Lower leg skin (tissue), 4 donors: ENCODE measurements around the gene FFAR2. TPM values are rescaled to one million over a fixed set of nuclear protein-coding genes. Genes with fewer than 3 reads are reported as not detected.

ENCODE experiments used
- DNase-seq, 2 donors: peaks; one replicate each; pipeline ENCODE4 v3.0.0-alpha.2; 2019; ENCODE audit warnings: low spot score in 2 of 2
- H3K4me3 ChIP-seq: fragments of 200-600 bp; sonication (generic); 2 replicates; pipeline ENCODE4 v1.5.1; 2017; ENCODE audit warnings: mild to moderate bottlenecking, low read depth; ENCODE audit not compliant: poor library complexity, severe bottlenecking
- CTCF ChIP-seq, 3 donors: fragments of 450-650 bp; IDR thresholded peaks; one replicate each; pipeline ENCODE4 v1.5.1; 2016; ENCODE audit warnings: antibody characterized with exemption in 3 of 3, mild to moderate bottlenecking in 3 of 3, moderate library complexity in 2 of 3
- POLR2A ChIP-seq, 2 donors: fragments of 450-650 bp; IDR thresholded peaks; one replicate each; pipeline ENCODE4 v1.6.1; 2016 to 2017; ENCODE audit warnings: antibody characterized with exemption in 2 of 2, mild to moderate bottlenecking in 1 of 2, moderate library complexity in 1 of 2
- WGBS, 2 donors: methylation state at CpG; one replicate each; pipeline ENCODE4 v1.1.5; 2018; 5-methylcytosine and 5-hydroxymethylcytosine counted together
- intact Hi-C: fragments of 100-400 bp; cut with DNase I; formaldehyde crosslinking; loops from one replicate; pipeline ENCODE4 v1.15.0; 2023; ENCODE audit warnings: low total_unique reads
- total RNA-seq, 4 donors: library from RNA; depleted of rRNA; stranded (reverse); fragments of >200 nt; gene quantifications; one replicate each; pipeline ENCODE4 v1.1.0, GENCODE V29; 2016

The FFAR2 gene
- total RNA-seq, 4 donors from 2014 or later = 0.49 to 1.1 (median 0.55) TPM; not detected in 1

GRCh38 chr19:35488677-35489076 is 40.6 kb downstream of the FFAR2 start:
- DNase-seq = no peak
- TF ChIP-seq POLR2A (IDR thresholded peaks at IDR 0.05) (no peak), CTCF (IDR thresholded peaks at IDR 0.05) (no peak)
- no peak overlapping the region for H3K4me3 ChIP-seq
- intact Hi-C loops = no loop called here
- 84 to 86% methylated on average over 16 of the region's 16 CpGs for WGBS, 2 donors

DNA sequence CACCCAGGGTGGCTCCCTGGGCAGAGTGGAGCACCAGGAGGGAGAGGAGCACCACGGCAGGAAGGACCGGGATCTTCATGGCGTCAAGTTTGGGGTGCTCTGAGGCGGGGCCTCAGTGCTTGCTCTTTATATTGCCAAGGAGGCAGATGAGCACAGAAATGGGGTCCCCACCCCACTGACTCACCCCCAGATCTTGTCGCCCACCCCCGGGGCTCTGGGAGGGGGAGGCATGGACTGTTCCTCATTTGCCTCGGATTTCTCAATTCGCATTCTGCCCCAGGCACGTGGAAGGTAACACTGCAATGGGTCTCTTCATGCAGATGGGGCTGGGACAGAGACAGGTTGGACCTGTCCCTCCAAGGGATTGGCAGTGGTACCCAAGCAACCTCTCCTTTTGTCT is 42.3 kb downstream of the FFAR2 start, which contains the start of gene KRTDAP:
Gene KRTDAP (minus strand): TSS at position 101 of the 400 bp plus-strand sequence. CDS start 22 bp downstream, at position 79.
- H3K4me3 ChIP-seq = no peak within 1 kb of the TSS
- WGBS, 2 donors = 42 to 48% methylated on average over 9 of the region's 9 CpGs
- intact Hi-C loops = loop anchor here (10.0 kb wide), 1 partner anchor 136 kb away; the partner anchor contains the start of gene FFAR3
- TF ChIP-seq CTCF (IDR thresholded peaks at IDR 0.05) (no peak), POLR2A (IDR thresholded peaks at IDR 0.05) (no peak)
- no peak for DNase-seq

DNA sequence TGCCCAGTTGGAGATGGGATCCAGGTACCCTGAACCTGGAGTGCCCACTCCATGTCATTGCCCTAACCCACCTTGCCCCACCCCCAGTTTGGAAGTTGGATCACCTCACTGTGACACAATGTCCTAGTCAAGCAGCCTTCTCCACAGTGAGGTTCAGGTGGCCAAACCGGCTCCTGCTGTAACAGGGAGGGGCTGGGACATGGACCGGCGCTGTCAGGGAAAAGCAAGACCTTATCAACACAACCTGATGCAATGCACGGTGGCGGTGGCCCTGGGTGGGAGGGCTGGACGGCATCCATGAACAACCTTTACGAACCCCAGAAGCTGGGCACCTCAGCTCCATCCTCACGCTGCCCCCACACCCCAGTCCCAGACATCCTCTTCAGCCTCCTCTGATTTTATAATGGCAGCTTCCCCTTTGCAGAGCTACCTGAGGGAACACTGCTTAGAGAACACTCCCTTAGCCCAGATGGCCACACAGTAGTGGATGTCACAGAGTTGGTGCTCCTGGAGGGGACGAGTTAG is 43.8 kb downstream of the FFAR2 start:
- intact Hi-C loops = loop anchor here (10.0 kb wide), 1 partner anchor 137 kb away; the partner anchor contains the start of gene FFAR3
- no peak overlapping the region for H3K4me3 ChIP-seq
- DNase-seq = no peak
- 59 to 67% methylated on average over 9 of the region's 9 CpGs for WGBS, 2 donors
- TF ChIP-seq CTCF (IDR thresholded peaks at IDR 0.05) = no peak
- TF ChIP-seq POLR2A (IDR thresholded peaks at IDR 0.05) = no peak

DNA sequence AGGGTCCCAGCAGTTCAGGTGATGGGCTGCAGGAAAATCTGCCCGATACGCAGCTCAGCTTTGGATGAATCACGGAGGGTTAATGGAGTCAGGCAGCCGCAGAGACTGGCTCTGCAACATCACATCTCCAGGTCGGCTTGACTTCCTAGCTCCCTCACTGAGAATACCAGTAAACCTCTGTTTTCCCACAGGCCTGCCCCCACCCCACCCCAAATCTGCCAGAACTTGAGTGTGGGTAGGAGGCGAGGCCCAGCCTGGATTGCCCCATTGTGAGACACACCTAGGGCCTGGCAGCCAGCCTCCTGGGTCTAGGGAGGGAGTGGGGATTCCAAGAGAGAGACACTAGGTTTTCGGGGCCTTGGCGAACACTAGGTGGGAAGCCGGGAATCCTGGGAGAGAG is 45.9 kb downstream of the FFAR2 start:
- H3K4me3 ChIP-seq = no peak overlapping the region
- DNase-seq = no peak
- no peak for TF ChIP-seq CTCF (IDR thresholded peaks at IDR 0.05)
- TF ChIP-seq POLR2A (IDR thresholded peaks at IDR 0.05) = no peak
- WGBS, 2 donors = 54 to 62% methylated on average over 9 of the region's 9 CpGs
- intact Hi-C loops = loop anchor here (10.0 kb wide), 1 partner anchor 139 kb away; the partner anchor contains the start of gene FFAR3

DNA sequence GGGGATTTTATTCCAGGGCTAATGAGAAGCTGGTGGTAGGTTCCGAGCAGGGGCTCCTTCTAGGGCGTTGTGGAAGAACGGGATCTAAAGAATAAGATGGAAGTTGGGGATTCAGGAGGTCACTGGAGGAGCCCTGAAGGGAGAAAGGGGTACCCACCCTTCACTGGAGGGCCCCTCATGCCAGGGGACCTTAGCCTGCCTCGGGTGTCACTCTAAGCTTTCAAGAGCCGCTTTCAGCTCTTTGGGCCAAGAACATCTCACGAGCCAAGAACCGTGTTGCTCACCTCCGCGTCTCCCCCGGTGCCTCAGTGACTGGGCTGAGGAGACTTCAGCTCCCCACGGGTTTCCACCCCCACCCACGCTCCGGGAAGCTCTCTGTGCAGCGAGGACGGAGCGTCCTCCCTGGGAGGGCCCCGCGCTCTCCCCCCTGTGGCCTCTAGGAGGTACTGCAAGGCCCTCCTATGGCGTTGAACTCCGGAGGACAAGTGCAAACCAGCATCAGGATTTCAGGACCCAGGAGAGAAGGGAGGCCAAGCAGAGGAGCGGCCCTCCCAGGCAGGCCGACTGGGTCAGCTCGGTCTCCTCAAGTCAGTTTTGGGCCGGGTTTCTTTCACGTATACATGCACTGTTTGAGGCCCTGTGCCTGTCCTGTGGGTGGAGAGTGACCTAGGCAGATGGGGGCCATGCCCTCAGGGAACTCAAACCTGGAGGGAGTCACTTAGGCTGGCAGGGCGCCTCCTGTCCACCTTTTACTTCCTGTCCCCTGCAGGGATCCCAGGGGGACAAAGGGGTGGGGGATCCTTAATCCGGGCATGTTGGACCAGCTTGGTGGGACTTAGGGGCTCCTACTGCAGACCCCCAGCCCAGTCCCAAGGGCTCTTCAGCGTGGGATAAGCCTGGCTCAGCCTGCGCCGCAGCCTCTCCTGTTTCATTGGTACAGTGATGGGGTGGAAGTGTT is 47.3 kb downstream of the FFAR2 start:
- WGBS, 2 donors = 22 to 25% methylated on average over 29 to 30 of the region's 30 CpGs
- no peak overlapping the region for H3K4me3 ChIP-seq
- DNase-seq = peak in 1 of 2 donors; percentile 92
- intact Hi-C loops = loop anchor here (10.0 kb wide), 1 partner anchor 141 kb away; the partner anchor contains the start of gene FFAR3
- TF ChIP-seq POLR2A (IDR thresholded peaks at IDR 0.05) (no peak), CTCF (IDR thresholded peaks at IDR 0.05) (peak in 1 of 3 donors; percentile 81)
